ENCODE measurements around the gene C1QTNF3.
"Not testable (repeated sequence)": the region's sequence is repeated elsewhere in the genome, so short reads cannot be mapped to it uniquely, and the experiment has no call there.

The C1QTNF3 gene

DNA sequence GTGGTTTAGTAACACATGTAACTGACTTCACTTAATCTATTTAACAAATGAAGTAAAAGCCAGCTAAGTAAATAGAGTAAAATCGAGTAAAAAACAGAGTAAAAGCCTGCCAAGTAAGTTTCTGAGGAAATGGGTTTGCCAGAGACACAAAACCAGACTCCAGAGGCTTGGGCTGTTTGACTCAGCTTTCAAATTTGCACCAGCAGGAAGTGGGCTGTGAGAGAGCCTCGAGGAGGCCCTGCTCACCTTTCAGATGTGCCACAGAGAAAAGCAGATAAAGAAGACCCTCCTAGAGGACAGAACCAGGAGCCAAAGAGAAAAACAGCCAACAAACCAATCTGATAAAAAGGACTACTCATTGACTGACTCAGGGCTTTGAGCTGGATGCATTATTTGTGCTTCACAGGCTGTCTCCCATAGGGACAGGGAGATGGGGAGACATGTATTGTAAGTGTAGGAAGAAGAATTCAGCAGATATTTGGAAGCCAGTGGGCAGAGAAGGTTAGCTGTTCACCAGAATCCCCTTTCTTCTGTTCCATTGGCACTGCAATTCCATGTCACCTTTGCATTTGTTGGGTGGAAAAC, 20.8 kb downstream of the C1QTNF3 start:
- peak; percentile 16 for DNase-seq (ENCODE audit: low spot score)

DNA sequence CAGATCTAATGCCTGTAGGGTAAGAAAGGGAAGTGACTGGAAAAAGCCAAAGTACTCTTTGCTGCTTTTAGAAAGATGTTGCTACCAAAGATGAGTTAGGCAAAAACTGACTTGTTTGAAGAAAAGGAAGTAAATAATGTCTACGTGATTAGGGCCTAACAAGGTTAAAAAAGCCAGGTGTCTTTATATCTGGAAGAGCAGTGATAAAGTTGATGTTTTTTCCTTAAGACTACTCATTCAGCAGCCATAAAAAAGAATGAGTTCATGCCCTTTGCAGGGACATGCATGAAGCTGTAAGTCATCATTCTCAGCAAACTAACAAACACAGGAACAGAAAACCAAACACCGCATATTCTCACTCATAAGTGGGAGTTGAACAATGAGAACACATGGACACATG, 21.7 kb downstream of the C1QTNF3 start:
- no peak for DNase-seq (ENCODE audit: low spot score)

DNA sequence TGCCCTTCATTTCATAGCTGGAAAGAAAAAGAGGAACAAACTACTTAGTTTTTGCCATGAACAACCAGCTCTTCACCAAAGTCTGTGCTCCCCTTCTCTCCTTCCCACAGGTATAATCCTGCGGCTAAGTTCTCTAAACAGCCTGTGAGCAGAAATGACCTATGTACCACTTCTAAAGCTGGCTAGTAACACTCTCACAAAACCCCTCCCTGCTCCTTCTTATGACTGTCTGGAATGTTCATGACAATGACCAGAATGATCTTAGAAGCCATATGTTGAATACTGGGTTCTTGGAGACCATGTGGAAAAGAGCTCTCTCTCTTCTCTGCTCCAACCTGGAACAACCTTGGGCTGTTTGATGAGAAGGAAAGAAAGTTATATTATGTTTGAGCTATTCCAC, 22.3 kb downstream of the C1QTNF3 start:
- no peak for DNase-seq (ENCODE audit: low spot score)

DNA sequence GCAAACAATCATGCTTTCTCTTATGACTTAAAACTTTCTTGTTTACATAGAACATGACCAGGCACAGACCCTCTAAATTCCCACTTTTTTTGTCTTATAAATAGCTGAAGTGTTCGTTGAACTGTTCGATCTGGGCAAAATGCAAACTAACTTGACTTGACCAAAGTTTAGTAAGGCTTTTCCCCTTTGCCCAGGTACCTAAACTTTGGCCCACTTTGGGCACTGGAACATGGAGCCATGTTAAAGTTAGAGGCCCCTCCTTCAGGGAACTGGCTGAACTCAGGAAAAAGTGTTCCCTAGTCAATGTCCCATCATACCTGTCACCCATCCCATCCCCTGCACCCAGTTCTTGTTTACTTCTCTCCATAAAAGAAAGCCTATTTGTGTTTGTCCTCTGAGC, 25.8 kb downstream of the C1QTNF3 start:
- no peak for DNase-seq (ENCODE audit: low spot score)

DNA sequence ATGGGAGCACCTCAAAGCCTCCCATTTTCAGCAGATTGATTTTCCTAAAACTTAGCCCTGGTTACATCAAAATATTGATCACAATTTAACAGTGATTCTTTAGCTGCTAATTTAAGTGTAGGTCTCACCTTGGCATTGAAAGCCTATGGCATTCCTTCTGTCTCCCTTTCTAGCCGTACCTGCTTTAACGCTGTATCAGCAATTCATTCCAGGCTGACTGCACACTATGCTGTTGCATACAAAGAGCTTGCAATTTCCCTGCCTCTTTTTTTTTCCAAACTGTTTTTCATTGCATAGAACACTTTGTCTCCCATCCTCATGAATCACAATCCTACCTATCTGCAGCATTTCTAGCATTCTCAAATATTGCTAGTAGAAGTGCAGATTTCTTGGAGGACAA, 26.3 kb downstream of the C1QTNF3 start:
- DNase-seq (ENCODE audit: low spot score) = no peak

DNA sequence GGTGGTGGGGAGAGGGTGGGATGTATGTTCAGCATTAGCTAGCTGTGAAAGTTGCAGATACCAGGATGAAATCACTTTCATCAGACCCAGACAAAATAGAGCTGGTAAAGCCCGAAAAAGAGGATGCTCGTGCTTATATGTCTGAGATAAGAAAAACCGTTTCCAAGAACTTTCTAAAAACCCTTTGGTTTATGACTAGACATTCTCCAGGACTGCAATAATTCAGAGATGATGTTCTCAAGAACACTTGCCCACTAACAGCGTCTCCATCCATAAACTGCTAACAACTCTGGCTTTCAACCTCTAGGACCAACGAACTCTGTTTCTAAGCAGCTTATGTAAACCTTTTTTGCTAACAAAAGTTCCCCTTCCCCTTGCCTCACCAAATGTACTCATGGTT, 26.8 kb downstream of the C1QTNF3 start:
- DNase-seq (ENCODE audit: low spot score) = no peak

DNA sequence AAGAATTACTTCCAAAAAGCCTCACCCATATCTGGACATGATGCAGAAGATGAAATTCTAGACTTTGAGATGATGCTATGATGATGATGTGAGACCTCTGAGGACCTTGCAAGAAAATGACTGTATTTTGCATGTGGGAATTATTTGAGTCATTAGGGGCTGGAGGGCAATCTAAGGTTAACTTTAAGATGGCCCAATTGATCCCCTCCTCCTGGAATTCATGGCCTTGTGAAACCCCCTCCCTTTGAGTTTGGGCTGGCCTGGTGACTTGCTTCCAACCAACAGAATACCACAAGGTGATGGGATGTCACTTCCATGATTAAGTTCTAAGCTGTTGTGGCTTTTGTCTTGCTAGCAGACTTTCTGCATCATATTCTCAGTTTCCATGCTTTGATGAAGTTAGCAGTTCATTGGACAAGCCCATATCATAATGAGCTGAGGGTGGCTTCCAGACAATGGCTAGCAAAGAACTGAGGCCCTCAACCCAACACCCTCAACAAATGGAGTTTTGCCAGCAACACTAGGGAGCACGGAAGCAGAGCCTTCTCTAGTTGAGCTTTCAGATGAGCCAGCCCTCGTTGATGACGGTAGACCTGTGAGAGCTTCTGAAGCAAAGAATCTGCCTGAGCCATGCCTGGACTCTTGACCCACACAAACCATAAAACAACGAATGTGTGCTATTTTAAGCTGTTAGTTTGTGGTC, 27.7 kb downstream of the C1QTNF3 start:
- DNase-seq (ENCODE audit: low spot score) = no peak

DNA sequence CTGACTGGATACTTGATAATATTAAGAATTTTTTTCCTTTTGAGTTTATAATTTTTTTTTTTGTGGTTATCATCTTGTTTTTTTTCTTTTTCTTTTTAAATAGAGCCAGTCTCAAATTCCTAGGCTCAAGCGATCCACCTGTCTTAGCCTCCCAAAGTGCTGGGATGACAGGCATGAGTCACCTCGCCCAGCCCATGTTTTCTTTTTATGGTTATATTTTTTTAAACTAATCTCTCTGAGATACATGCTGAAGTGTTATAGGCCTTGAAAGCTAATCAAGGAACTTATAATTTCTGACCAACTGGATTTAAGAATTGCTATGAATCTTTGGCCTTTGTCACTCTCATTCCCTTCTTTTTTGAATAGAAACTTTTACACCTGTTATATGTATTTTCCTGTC, 28.4 kb downstream of the C1QTNF3 start:
- no peak for DNase-seq (ENCODE audit: low spot score)

DNA sequence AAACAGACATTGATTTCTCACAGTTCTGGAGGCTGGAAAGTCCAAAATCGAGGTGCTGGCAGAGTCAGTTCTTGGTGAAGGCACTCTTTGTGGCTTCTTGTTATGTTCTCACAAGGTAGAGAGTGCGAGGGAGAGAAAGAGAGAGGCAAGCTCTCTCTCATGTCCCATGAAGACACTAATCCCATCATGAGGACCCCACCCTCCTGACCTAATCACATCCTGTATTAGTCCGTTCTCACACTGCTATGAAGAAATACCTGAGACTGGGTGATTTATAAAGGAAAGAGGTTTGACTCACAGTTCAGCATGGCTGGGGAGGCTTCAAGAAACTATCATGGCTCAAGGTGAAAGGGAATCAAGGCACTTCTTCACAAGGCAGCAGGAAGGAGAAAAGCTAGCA, 29.5 kb downstream of the C1QTNF3 start:
- no peak for DNase-seq (ENCODE audit: low spot score)

DNA sequence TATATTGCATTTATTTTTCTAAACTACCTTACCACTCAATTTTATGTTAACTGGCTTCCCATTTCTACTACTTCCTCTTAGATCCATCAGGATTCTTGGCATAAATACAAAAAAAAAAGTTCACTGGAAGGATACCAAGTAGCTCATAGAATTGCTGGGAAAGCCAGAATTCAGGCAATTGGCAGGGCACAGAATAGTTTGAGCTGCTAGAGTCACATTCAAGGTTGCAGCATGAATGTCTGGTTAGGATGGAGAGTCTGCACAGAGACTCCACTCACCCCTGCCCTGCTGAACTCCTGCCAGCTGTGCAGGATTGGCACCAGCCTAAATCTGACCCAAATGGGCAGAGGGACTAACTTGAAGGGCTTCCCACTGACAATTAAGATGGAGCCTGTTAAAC, 30.2 kb downstream of the C1QTNF3 start:
- DNase-seq (ENCODE audit: low spot score) = no peak

DNA sequence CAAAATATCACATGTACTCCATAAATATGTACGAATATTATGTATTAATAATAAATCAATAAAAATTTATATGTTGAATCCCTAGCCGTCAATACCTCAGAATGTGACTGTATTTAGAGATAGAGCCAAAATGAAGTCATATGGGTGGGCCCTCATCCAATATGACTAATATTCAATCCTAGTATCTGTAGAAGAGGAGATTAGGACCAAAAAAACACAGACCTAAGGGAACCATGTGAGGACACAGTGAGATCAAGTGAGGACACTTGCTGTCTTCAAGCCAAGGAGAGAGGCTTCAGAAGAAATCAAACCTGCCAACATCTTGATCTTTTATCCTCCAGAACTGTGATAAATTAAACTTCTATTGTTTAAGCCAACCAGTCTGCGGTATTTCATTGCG, 31.5 kb downstream of the C1QTNF3 start:
- DNase-seq (ENCODE audit: low spot score) = no peak

DNA sequence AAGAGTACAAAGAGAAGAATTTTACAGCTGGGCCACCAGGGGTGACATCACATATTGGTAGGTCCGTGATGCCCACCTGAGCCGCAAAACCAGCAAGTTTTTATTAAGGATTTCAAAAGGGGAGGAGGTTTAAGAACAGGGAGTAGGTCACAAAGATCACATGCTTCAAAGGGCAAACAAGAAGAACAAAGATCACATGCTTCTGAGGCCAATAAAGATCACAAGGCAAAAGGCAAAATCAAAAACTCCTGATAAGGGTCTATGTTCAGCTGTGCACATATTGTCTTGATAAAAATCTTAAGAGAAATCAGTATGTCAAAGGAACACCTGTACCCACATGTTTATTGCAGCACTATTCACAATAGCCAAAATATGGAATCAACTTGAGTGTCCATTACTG, 32.9 kb downstream of the C1QTNF3 start:
- not testable (repeated sequence) for DNase-seq (ENCODE audit: low spot score)

DNA sequence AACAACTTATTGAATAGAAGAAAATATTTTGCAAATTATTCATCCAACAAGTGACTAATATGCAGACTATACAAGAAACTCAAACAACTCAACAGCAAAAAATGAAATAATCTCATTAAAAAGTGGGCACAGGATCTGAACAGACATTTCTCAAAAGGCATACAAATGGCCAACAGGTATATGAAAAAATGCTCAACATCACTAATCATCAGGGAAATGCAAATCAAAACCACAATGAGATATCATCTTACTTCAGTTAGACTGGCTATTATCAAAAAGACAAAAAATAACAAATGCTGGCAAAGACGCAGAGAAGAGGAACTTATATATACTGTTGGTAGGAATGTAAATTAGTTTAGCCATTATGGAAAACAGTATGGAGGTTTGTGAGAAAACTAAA, 33.4 kb downstream of the C1QTNF3 start:
- DNase-seq (ENCODE audit: low spot score) = no peak

DNA sequence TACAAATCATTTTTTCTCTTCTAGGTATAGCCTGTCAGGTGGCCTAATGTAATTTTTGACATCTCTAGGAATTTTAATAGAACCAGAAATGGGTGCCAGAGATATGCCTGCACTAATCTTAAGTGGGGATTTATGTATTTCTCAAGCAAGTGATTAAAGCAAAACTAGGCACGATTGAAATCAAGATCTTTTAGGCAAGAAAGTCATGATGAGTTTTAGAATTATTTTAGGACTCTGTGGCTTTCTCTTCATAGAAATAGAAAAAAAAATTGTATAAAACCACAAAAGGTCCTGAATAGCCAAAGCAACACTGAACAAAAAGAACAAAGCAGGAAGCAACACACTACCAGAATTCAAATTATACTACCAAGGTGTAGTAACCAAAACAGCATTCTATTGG, 34.2 kb downstream of the C1QTNF3 start:
- peak; percentile 6 for DNase-seq (ENCODE audit: low spot score)

DNA sequence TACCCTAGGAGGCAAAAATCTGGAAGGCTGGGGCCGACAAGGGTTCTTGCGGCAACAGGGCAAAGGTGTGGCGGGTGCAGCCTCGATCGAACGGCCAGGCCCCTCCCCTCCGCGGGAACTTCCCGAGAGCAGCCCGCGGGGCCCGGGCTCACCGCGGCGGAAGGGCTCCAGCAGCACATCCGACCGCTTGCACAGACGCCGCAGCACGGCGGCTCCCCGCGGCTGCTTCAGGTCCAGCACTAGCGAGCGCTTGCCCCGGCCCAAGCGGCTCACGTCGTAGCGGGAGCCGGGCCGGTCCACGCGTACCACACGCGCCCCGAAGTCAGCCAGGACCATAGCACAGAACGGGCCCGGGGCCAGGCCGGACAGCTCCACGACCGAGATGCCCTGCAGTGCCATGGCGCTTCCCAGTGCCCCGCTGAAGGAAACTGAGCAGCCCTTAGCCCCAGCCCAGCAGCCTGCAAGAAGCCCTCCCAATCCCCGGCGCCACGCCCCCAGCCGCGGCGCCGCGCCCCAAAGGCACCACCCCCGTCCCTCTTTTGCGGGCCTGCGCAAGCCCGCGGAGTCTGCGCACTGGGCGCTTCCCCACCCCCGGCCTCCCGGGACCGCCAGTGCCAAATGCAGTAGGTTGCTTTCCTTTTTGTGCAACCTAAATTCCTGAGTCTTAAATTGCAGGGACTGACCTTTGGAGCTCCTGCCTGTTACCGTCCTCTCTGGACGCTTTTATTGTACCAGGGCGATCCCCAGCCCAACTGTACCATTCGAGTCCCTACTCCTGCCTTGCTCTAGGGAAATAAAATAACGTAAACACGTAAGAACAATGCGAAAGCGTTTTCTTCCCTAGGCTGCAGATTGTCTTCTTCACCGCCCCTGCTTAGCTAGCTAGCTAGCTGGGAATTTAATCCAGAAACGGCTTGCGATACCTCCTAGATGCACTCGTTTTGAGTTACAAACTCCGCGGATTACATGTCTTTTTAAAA, 35.1 kb downstream of the C1QTNF3 start, which contains the start of gene AMACR:
Gene AMACR (minus strand): TSS at position 430 of the 980 bp plus-strand sequence. CDS start 31 bp downstream, at position 399.
- peak; percentile 90 for DNase-seq (ENCODE audit: low spot score)

DNA sequence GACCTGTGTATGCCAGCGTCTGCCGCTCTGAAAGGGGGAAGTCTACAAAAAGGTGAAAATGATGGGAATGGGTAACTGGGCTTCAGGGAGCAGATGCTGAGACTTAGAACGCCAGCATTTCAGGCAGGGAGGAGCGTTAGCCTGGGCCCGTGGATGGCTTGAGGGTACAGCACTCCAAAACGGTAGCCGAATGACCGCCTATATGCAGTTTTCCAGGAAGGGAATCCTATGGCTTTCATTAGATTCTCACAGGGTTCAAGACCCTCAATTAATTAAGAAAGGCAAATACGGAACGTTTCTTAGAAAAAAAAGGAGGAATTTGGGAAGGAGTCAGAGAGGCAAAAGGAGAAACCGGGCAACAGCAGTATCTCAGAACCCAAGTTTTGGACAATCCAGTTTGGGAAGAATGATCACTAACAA, 35.8 kb downstream of the C1QTNF3 start:
- no peak for DNase-seq (ENCODE audit: low spot score)

DNA sequence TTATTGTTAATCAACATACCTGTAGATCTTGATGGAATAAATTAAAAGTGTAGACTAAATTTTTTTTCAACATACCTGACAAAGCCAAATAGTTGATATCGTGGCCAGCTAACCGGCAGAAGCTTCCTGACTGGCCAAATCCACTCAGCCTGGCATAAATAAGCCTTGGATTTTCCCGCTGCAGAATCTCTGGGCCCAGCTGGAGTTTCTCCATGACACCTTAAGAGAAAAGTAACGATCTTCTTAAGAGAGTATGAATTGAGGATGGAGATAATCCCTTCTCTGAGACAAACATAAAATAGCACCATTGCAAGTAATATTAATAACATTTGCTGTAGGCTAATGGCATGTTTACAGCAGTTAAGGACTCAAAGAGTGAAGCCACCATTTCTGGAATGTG, 37.3 kb downstream of the C1QTNF3 start:
- DNase-seq (ENCODE audit: low spot score) = no peak

DNA sequence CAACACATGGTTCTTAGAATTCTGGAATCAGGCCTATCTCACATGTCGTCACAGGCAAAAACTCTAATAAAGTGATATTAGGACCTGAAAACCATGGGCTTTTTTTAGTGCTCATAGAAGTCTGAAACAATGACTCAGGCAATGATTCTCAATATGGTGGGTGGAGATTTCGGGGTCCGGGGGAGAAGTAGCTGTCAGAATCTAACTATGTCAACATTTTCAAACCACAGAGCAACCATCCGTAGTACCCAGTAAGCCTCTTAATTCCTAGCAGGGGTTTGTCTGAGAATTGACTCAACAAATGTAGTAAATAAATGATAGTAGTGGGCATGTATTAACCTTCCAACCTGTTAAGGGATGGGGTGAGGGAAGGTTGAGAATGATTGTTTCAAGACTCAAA, 37.8 kb downstream of the C1QTNF3 start:
- DNase-seq (ENCODE audit: low spot score) = no peak

DNA sequence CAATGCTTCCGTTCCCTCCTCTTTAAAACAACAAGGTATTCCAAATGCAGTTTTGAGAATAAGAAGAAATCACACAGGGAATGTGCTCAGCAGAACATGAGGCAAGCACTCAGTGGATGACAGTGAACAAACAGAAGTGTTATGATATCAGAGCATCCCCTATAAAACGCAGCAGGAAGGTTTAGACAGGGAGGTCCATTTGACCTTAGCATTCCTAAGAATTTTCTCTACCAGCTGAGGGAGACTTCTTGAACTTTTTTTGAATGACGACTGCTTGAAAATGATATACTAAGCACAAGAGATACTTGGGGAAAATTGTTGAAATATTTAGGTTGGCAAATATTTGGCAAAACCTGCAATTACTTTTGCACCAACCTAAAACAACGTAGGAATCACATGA, 39.1 kb downstream of the C1QTNF3 start:
- no peak for DNase-seq (ENCODE audit: low spot score)

DNA sequence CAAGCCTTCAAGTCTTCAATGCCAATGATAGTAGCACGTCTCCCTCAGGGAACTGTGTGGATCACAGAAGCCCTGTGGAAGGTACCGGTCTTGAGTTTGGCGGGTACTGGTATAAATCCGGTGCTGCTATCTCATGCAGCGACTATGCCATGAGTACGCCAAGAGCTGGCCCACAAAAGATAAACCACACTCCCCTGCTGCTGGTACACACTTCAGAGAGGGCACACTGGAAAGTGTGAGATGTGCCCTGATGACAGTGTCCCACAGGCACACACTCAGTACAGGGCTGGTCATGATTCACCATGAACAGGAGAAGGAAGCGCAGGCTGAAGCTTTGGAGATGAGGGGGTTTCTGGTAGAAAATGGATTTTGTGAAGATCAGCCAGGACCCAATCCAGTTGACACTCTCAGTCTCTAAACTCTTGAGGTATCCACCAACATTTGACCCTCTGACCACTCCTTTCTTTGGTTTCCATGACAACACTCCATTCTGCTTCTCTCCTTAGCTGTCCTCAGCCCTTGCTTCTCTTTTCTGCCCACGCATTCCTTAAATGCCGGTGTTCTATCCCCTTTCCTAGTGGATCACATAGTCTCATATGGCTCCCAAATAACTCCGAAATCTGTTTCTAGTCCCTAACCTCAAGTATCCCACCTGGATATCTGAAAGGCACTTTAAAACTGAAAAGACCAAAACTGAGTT, 40.2 kb downstream of the C1QTNF3 start:
- DNase-seq (ENCODE audit: low spot score) = no peak

DNA sequence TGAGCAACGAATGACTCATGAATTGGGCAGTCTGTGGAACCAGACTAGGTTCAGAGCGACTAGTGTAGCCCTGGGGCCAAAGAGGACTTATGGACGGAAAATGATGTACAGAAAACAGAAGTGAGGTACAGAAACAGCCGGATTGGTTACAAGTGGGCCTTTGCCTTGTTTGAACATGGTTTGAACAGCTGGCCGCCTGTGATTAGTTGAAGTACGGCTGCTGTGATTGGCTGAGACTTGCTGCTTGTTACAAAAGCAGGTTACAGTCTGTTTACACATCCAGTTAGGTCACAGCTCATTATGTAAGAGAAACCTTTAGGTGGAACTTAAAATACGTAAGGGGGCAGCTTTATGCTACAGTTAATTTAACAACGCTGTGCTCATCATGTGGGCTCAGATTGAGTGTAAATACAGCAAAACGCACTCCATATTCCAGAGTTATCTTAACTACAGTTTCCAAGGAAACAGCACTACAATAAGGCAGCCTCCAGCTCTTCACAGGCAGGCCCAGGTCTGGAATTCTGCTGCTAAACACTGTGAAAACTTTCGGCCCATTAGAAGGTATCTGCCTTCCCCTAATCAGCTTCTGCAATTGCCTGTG, 41.7 kb downstream of the C1QTNF3 start:
- DNase-seq (ENCODE audit: low spot score) = no peak

DNA sequence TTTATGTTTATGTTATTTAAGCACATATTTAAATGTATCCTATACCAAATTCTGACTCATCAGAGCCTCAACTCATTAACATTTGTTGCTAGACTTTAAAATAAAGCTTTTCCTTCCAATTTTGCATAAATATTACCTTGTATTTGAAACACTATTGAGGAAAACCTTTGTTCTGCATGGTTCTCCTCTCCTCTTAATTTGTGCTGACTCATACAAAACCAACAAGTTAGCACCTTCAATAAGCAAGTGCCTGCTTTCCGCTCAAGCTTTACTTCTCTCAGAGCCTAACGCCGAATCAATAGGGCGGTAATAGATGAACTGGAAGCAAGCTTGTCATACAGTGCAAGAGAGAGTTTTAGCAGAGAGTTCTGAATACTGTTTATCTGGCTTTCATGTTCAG, 43.0 kb downstream of the C1QTNF3 start:
- DNase-seq (ENCODE audit: low spot score) = no peak
